Mucosa of descending colon (tissue), 3 donors: Measurements from ENCODE around the gene RANBP17. TPM values are rescaled to one million over a fixed set of nuclear protein-coding genes. Genes with fewer than 3 reads are reported as not detected.

Experiments used
- ATAC-seq: fragments of 200-7000 bp; cut with Tn5 transposase; one replicate; pipeline ENCODE4 v1.9.1; 2020; ENCODE audit warnings: mild to moderate bottlenecking, moderate library complexity
- DNase-seq, 3 donors: peaks; one replicate each; pipeline ENCODE4 v3.0.0-alpha.2; 2020
- H3K36me3 ChIP-seq: fragments of 200-600 bp; one replicate; pipeline ENCODE4 v1.8.0; 2021; ENCODE audit warnings: low read depth, mild to moderate bottlenecking
- H3K4me1 ChIP-seq: fragments of 200-600 bp; one replicate; pipeline ENCODE4 v1.8.0; 2021; ENCODE audit warnings: low read depth, mild to moderate bottlenecking
- H3K4me3 ChIP-seq: fragments of 200-600 bp; one replicate; pipeline ENCODE4 v1.8.0; 2021; ENCODE audit warnings: mild to moderate bottlenecking
- H3K9me3 ChIP-seq: fragments of 200-600 bp; one replicate; pipeline ENCODE4 v1.8.0; 2021; ENCODE audit warnings: mild to moderate bottlenecking
- CTCF ChIP-seq: fragments of 200-600 bp; IDR thresholded peaks from one replicate; pipeline ENCODE4 v1.8.0; 2022; ENCODE audit warnings: antibody characterized with exemption, mild to moderate bottlenecking
- intact Hi-C, 2 donors: fragments of 100-400 bp; cut with DNase I in 1 of 2; cut with micrococcal nuclease in 1 of 2; formaldehyde crosslinking; loops; one replicate each; pipeline versions ENCODE4 v1.11.0 to v1.11.1; 2022; cut with DNase I, micrococcal nuclease
- total RNA-seq, 3 donors: library from RNA; stranded (reverse); fragmentation: NEBNext Ultra II Directional in 2 of 3; extraction: Animal tissue kit (Norgen Biotek cat#: 25700) in 2 of 3; gene quantifications; one replicate each; pipeline versions ENCODE4 v1.2.1 to v1.2.4, GENCODE V29; 2021 to 2023
- donor health status: DM: no; HTN: no; CAD: no; lungs with moderate emphysema.
- donor health status: DM: no; HTN: no; CAD: no.
- donor health status: DM: no; HTN: yes; CAD: no.

RANBP17 gene
- total RNA-seq, 3 donors from 2014 or later = 11.7 to 19.7 (median 13.4) TPM

- no peak for TF ChIP-seq CTCF
- DNase-seq (no peak), ATAC-seq (no peak)
- Histone ChIP-seq H3K4me3 (no peak overlapping the region), H3K9me3 (no peaks in the 10 kb centered on the region), H3K4me1 (no peaks in the 10 kb centered on the region), H3K36me3 (no peaks in the 10 kb centered on the region)
- intact Hi-C loops = no loop called here
Measured at GRCh38 chr5:171115519-171115918, 253.7 kb downstream of the RANBP17 start.

- H3K9me3 ChIP-seq = no peaks in the 10 kb centered on the region
- ATAC-seq (no peak), DNase-seq (no peak)
- H3K4me1 ChIP-seq = no peaks in the 10 kb centered on the region
- H3K36me3 ChIP-seq = no peaks in the 10 kb centered on the region
- TF ChIP-seq CTCF = no peak
- no peak overlapping the region for H3K4me3 ChIP-seq
- intact Hi-C loops = no loop called here
Measured at GRCh38 chr5:171116719-171117118, 254.9 kb downstream of the RANBP17 start.

GRCh38 chr5:171120986-171121622 lies 259.3 kb downstream of the RANBP17 start:
- intact Hi-C loops = no loop called here
- Histone ChIP-seq H3K36me3 (no peaks in the 10 kb centered on the region), H3K4me3 (no peak overlapping the region), H3K9me3 (no peaks in the 10 kb centered on the region), H3K4me1 (no peaks in the 10 kb centered on the region)
- TF ChIP-seq CTCF = no peak
- ATAC-seq (no peak), DNase-seq (no peak)

GRCh38 chr5:171121638-171122037 lies 259.8 kb downstream of the RANBP17 start:
- Histone ChIP-seq H3K9me3 (no peaks in the 10 kb centered on the region), H3K36me3 (no peaks in the 10 kb centered on the region), H3K4me3 (no peak overlapping the region), H3K4me1 (no peaks in the 10 kb centered on the region)
- no peak for ATAC-seq
- DNase-seq = no peak
- intact Hi-C loops = no loop called here
- TF ChIP-seq CTCF = no peak

- intact Hi-C loops = no loop called here
Measured at GRCh38 chr5:171122372-171122771, 260.6 kb downstream of the RANBP17 start.

More at GRCh38 chr5:171122372-171122771, 260.6 kb downstream of the RANBP17 start:
- Histone ChIP-seq H3K4me3 (no peak overlapping the region), H3K36me3 (no peaks in the 10 kb centered on the region), H3K9me3 (no peaks in the 10 kb centered on the region), H3K4me1 (no peaks in the 10 kb centered on the region)
- peak; percentile 31 for ATAC-seq
- no peak for TF ChIP-seq CTCF
- DNase-seq = peak in 1 of 3 donors; percentile 37
